GM12878 (cell line): Measurements from ENCODE around the gene NELFB. TPM values are rescaled to one million over a fixed set of nuclear protein-coding genes. Genes with fewer than 3 reads are reported as not detected.
A peak's percentile ranks its signal among the peaks of the same experiment; 100 is the strongest.
"Not testable (repeated sequence)": the region's sequence is repeated elsewhere in the genome, so short reads cannot be mapped to it uniquely, and the experiment has no call there.

Experiments
- ATAC-seq: fragments of 200-7000 bp; cut with Tn5 transposase; 3 replicates; pipeline ENCODE4 v1.9.1; 2020; ENCODE audit warnings: mild to moderate bottlenecking, moderate library complexity
- BruUV-seq: library from RNA; stranded (reverse); fragments of 400-500 nt; replicated peaks from 2 replicates; lab custom pipeline; 2021; lab: Mats Ljungman, UMichigan
- CTCF ChIA-PET: fragments of 300-600 bp; sonication (Branson Sonifier 250); formaldehyde crosslinking; extraction: SDS; loops from one replicate; lab custom pipeline; 2021; ENCODE audit warnings: inconsistent platforms; lab: Yijun Ruan, JAX
- POLR2A ChIA-PET: fragments of 350-600 bp; formaldehyde crosslinking; extraction: SDS; loops from one replicate; lab custom pipeline; 2021; ENCODE audit warnings: inconsistent platforms; lab: Charles Lee
- RAD21 ChIA-PET: fragments of 300-600 bp; sonication (Branson Sonifier 250); formaldehyde crosslinking; loops from one replicate; lab custom pipeline; 2023; ENCODE audit warnings: antibody characterized with exemption; ENCODE audit not compliant: unreplicated experiment; lab: Charles Lee
- SMC1A ChIA-PET: fragments of 300-600 bp; sonication (Branson Sonifier 250); formaldehyde crosslinking; loops from one replicate; lab custom pipeline; 2023; ENCODE audit not compliant: unreplicated experiment, uncharacterized antibody; lab: Charles Lee
- DNase-seq: peaks from one replicate; pipeline ENCODE4 v3.0.0-alpha.2; 2011; ENCODE audit warnings: low read depth, low spot score
- FAIRE-seq: peaks from 3 replicates; lab custom pipeline; 2011; peaks lifted over from hg19 to GRCh38; lab: Jason Lieb, UNC
- H2AFZ ChIP-seq: 2 replicates; pipeline ENCODE4 v1.6.0; 2011; ENCODE audit warnings: low read depth, low read length, control low read depth; ENCODE audit not compliant: control insufficient read depth
- H3K27ac ChIP-seq: 2 replicates; pipeline ENCODE4 v1.5.1; 2011; ENCODE audit warnings: control low read depth; ENCODE audit not compliant: control insufficient read depth, insufficient read depth
- H3K27me3 ChIP-seq, 2 experiments: replicated peaks in 1 of 2; 2 replicates each; pipeline versions ENCODE4 v1.6.0 to v1.6.1; 2011; ENCODE audit warnings: low read length in 1 of 2; ENCODE audit not compliant: control insufficient read depth in 2 of 2, insufficient read depth in 2 of 2
- H3K36me3 ChIP-seq, 2 experiments: 2 replicates each; pipeline ENCODE4 v1.5.1; 2011; ENCODE audit warnings: low read length in 1 of 2; ENCODE audit not compliant: control insufficient read depth in 2 of 2, insufficient read depth in 2 of 2
- H3K4me1 ChIP-seq: 2 replicates; pipeline ENCODE4 v1.6.1; 2011; ENCODE audit warnings: mild to moderate bottlenecking, low read length, moderate library complexity, mixed read lengths; ENCODE audit not compliant: control insufficient read depth, insufficient read depth
- H3K4me2 ChIP-seq: 2 replicates; pipeline ENCODE4 v1.6.0; 2011; ENCODE audit warnings: control low read depth; ENCODE audit not compliant: control insufficient read depth, insufficient read depth
- H3K4me3 ChIP-seq: fragments of 200-600 bp; sonication (generic); 2 replicates; pipeline ENCODE4 v1.5.1; 2016
- H3K79me2 ChIP-seq: 2 replicates; pipeline ENCODE4 v1.6.0; 2011; ENCODE audit warnings: low read length; ENCODE audit not compliant: control insufficient read depth, insufficient read depth
- H3K9ac ChIP-seq: 2 replicates; pipeline ENCODE4 v1.8.0; 2011; ENCODE audit warnings: low read length, control low read depth, mixed read lengths; ENCODE audit not compliant: control insufficient read depth, insufficient read depth
- H3K9me3 ChIP-seq: replicated peaks from 3 replicates; pipeline ENCODE4 v1.5.1; 2011; ENCODE audit warnings: mild to moderate bottlenecking, low read length; ENCODE audit not compliant: control insufficient read depth, insufficient read depth
- H4K20me1 ChIP-seq: 2 replicates; pipeline ENCODE4 v1.6.0; 2011; ENCODE audit not compliant: control insufficient read depth, insufficient read depth
- IKZF1 ChIP-seq: fragments of 450-650 bp; conservative IDR thresholded peaks from 2 replicates; pipeline ENCODE4 v1.6.1; 2017; ENCODE audit warnings: antibody characterized with exemption, mild to moderate bottlenecking
- WGBS: methylation state at CpG from one replicate; pipeline ENCODE4 v1.1.6; 2016; ENCODE audit warnings: low lambda C conversion rate; ENCODE audit not compliant: insufficient replicate concordance, insufficient coverage; ENCODE audit errors: missing lambda C conversion rate; 5-methylcytosine and 5-hydroxymethylcytosine counted together
- in situ Hi-C: fragments of 300-500 bp; cut with MboI; formaldehyde crosslinking; loops from 9 replicates; pipeline ENCODE4 v1.14.3; 2018; ENCODE audit warnings: mixed read lengths
- intact Hi-C: fragments of 100-400 bp; cut with micrococcal nuclease; formaldehyde crosslinking; loops from one replicate; pipeline ENCODE4 v1.14.2; 2022; ENCODE audit not compliant: unreplicated experiment
- polyA plus RNA-seq, 11 experiments: library from polyadenylated mRNA; depleted of rRNA in 4 of 11; unstranded in 6 of 11; stranded (reverse) in 5 of 11; fragments of >200 nt; fragmentation: Nextera tagmentation in 4 of 11; fragmentation: Illumina TruSeq in 1 of 11; extraction: Ambion mirVana in 4 of 11; extraction: Trizol in 1 of 11; gene quantifications; 1 replicate in 1 of 11; 2 replicates in 10 of 11; pipeline versions ENCODE4 v1.2.1 to v1.2.3, GENCODE V29; 2011 to 2016; ENCODE audit warnings: inconsistent platforms in 2 of 11, missing spikeins in 2 of 11, low read depth in 1 of 11
- total RNA-seq, 4 experiments: library from RNA; depleted of rRNA in 3 of 4; stranded (reverse); fragments of >200 nt in 3 of 4; fragmentation: Illumina TruSeq in 1 of 4; extraction: Trizol in 1 of 4; gene quantifications; 2 replicates each; pipeline versions ENCODE4 v1.2.1 to v1.2.3, GENCODE V29; 2013 to 2021
- TF ChIP-seq, protein P1 (sequence below), 3 experiments: IDR thresholded peaks in 2 of 3; conservative IDR thresholded peaks in 1 of 3; 2 replicates each; pipeline ENCODE4 v1.5.1; 2011; ENCODE audit warnings: low read depth in 3 of 3, low read length in 3 of 3, mild to moderate bottlenecking in 3 of 3, control low read depth in 2 of 3, moderate library complexity in 2 of 3, inconsistent platforms in 1 of 3, mixed read lengths in 1 of 3; ENCODE audit not compliant: control insufficient read depth in 2 of 3, insufficient read depth in 1 of 3; ENCODE audit errors: extremely low read depth in 1 of 3
- TF ChIP-seq, protein P2 (sequence below): fragments of 450-650 bp; IDR thresholded peaks from 2 replicates; pipeline ENCODE4 v1.6.1; 2017; ENCODE audit warnings: mild to moderate bottlenecking

Gene NELFB
- total and polyA plus RNA-seq, 10 of the 15 experiments (the other 5 are each of a cell fraction or from before 2014, with no cell fraction given): 0.19 to 63.4 (median 30.9) TPM

DNA sequence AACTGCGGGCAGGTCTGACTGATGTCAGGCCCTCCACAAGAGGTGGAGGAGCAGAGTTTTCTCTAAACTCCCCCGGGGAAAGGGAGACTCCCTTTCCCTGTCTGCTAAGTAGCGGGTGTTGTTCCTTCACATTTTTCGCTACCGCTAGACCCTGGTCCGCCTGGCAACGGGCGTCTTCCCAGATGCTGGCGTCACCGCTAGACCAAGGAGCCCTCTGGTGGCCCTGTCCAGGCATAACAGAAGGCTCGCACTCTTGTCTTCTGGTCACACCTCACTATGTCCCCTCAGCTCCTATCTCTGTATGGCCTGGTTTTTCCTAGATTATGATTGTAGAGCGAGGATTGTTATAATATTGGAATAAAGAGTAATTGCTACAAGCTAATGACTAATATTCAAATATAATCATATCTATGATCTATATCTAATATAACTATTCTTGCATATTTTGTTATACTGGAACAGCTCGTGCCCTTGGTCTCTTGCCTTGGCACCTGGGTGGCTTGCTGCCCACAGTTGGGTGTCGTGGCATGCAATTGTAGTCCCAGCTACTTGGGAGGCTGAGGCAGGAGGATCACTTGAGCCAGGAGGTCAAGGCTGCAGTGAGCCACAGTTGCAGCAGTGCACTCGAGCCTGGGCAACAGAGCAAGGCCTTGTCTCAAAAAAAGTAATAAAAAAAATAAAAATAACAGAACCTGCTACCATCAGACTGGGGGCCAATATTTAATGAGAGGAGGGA lies 7.2 kb downstream of the NELFB start:
- ChIA-PET POLR2A (interaction anchor here (0.6 to 1.1 kb wide), 2 partner anchors 14 to 22 kb away, joined by 3 to 4 read pairs; partner anchors contain the start of gene TUBB4B), SMC1A (interaction anchor here (1.2 to 1.4 kb wide), 2 partner anchors 26 to 73 kb away, joined by 3 to 5 read pairs; no protein-coding TSS in a partner anchor), CTCF (interaction anchor here (0.6 to 2.2 kb wide), 6 partner anchors 11 to 67 kb away, joined by 3 to 24 read pairs (median 4); partner anchors contain the start of genes TOR4A and TUBB4B), RAD21 (interaction anchor here (0.8 to 1.7 kb wide), 4 partner anchors 15 to 146 kb away, joined by 4 to 6 read pairs (median 4); partner anchors contain the start of gene TOR4A)
- H3K79me2 ChIP-seq, H4K20me1 ChIP-seq, H3K4me2 ChIP-seq, ATAC-seq, intact Hi-C loops, in situ Hi-C loops, H3K4me1 ChIP-seq, BruUV-seq, DNase-seq, H3K27ac ChIP-seq, H3K4me3 ChIP-seq, FAIRE-seq, H3K27me3 ChIP-seq, H3K9ac ChIP-seq, H3K9me3 ChIP-seq, H2AFZ ChIP-seq: not testable (repeated sequence)
- 73% methylated on average over 15 of the region's 15 CpGs for WGBS
- peaks cover 8 to 11% of the 10 kb centered on the region in 2 experiments for H3K36me3 ChIP-seq
- TF ChIP-seq, protein P1, sequence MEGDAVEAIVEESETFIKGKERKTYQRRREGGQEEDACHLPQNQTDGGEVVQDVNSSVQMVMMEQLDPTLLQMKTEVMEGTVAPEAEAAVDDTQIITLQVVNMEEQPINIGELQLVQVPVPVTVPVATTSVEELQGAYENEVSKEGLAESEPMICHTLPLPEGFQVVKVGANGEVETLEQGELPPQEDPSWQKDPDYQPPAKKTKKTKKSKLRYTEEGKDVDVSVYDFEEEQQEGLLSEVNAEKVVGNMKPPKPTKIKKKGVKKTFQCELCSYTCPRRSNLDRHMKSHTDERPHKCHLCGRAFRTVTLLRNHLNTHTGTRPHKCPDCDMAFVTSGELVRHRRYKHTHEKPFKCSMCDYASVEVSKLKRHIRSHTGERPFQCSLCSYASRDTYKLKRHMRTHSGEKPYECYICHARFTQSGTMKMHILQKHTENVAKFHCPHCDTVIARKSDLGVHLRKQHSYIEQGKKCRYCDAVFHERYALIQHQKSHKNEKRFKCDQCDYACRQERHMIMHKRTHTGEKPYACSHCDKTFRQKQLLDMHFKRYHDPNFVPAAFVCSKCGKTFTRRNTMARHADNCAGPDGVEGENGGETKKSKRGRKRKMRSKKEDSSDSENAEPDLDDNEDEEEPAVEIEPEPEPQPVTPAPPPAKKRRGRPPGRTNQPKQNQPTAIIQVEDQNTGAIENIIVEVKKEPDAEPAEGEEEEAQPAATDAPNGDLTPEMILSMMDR (IDR thresholded peaks at IDR 0.05 in 2 of 3, conservative IDR thresholded peaks at IDR 0.05 in 1 of 3; ENCODE audit: control insufficient read depth in 2 of 3, extremely low read depth in 1 of 3, insufficient read depth in 1 of 3, low read depth in 3 of 3, low read length in 3 of 3): peak in 2 of 3 experiments; percentile 16 to 46; a peak in 3 of 6 replicates
- 0 out of 2 replicates have a peak, but pooled peaks have one; percentile 16 for TF ChIP-seq IKZF1
- TF ChIP-seq, protein P2, sequence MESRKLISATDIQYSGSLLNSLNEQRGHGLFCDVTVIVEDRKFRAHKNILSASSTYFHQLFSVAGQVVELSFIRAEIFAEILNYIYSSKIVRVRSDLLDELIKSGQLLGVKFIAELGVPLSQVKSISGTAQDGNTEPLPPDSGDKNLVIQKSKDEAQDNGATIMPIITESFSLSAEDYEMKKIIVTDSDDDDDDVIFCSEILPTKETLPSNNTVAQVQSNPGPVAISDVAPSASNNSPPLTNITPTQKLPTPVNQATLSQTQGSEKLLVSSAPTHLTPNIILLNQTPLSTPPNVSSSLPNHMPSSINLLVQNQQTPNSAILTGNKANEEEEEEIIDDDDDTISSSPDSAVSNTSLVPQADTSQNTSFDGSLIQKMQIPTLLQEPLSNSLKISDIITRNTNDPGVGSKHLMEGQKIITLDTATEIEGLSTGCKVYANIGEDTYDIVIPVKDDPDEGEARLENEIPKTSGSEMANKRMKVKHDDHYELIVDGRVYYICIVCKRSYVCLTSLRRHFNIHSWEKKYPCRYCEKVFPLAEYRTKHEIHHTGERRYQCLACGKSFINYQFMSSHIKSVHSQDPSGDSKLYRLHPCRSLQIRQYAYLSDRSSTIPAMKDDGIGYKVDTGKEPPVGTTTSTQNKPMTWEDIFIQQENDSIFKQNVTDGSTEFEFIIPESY: peak; percentile 93
